Gastroesophageal sphincter (tissue), 3 donors: ENCODE results near the gene SMAD3.

ENCODE experiments used
- POLR2A ChIP-seq, 2 donors: fragments of 450-650 bp; IDR thresholded peaks; one replicate each; pipeline ENCODE4 v1.6.1; 2017; ENCODE audit warnings: antibody characterized with exemption in 2 of 2, mild to moderate bottlenecking in 2 of 2, moderate library complexity in 1 of 2
- POLR2AphosphoS5 ChIP-seq: sonication (generic); formaldehyde crosslinking; IDR thresholded peaks from one replicate; pipeline ENCODE4 v1.6.1; 2017; ENCODE audit warnings: antibody characterized with exemption
- TF ChIP-seq, protein P1 (sequence below), 4 experiments: fragments of 200-600 bp in 2 of 4; fragments of 450-650 bp in 2 of 4; sonication (generic) in 1 of 4; IDR thresholded peaks; one replicate each; pipeline ENCODE4 v1.5.1; 2017 to 2019; ENCODE audit warnings: antibody characterized with exemption in 4 of 4, mild to moderate bottlenecking in 2 of 4, moderate library complexity in 2 of 4

DNA sequence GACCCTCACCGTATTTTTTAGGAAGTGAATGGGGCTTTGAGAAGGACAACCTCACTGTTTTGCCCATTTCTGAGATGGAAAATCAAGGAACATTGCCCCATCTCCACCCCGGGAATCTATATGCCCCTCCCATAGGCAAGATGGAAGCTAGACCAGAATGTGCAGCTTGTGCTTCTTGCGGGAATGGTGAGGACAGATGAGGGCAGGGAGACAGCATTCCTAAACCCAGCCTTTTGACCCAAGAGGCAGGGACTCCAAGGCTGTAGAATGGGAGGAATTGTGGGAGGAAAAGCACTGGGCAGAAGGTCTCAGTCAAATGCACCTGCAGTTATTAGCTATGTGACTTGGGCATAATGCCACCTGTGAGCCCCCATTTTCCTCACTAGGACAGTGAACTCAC lies 66.9 kb downstream of the SMAD3 start:
- TF ChIP-seq, protein P1, sequence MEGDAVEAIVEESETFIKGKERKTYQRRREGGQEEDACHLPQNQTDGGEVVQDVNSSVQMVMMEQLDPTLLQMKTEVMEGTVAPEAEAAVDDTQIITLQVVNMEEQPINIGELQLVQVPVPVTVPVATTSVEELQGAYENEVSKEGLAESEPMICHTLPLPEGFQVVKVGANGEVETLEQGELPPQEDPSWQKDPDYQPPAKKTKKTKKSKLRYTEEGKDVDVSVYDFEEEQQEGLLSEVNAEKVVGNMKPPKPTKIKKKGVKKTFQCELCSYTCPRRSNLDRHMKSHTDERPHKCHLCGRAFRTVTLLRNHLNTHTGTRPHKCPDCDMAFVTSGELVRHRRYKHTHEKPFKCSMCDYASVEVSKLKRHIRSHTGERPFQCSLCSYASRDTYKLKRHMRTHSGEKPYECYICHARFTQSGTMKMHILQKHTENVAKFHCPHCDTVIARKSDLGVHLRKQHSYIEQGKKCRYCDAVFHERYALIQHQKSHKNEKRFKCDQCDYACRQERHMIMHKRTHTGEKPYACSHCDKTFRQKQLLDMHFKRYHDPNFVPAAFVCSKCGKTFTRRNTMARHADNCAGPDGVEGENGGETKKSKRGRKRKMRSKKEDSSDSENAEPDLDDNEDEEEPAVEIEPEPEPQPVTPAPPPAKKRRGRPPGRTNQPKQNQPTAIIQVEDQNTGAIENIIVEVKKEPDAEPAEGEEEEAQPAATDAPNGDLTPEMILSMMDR (IDR thresholded peaks at IDR 0.05), result no peak
- TF ChIP-seq POLR2AphosphoS5 (no peak), POLR2A (IDR thresholded peaks at IDR 0.05) (no peak)
